ENCODE results near the gene PTPRM. TPM values are rescaled to one million over a fixed set of nuclear protein-coding genes. Genes with fewer than 3 reads are reported as not detected.

The PTPRM gene
- total and polyA plus RNA-seq, 4 donors: 9.2 to 23.0 (median 12.7) TPM

- Histone ChIP-seq H3K36me3 (ENCODE audit: control insufficient read depth in 4 of 4, insufficient read depth in 3 of 4, low read depth in 1 of 4, low read length in 3 of 4) (no peaks in the 10 kb centered on the region), H3K27ac (ENCODE audit: low read depth in 1 of 2, low read length in 2 of 2) (no peak overlapping the region), H3K4me3 (ENCODE audit: low read depth in 1 of 3, low read length in 3 of 3) (no peak overlapping the region), H3K9me3 (ENCODE audit: control insufficient read depth in 4 of 4, low read length in 3 of 4) (peaks cover 0 to 6% (median 2%) of the 10 kb centered on the region in 4 donors), H3K9ac (ENCODE audit: low read depth in 1 of 2, low read length in 2 of 2) (no peak overlapping the region), H3K27me3 (ENCODE audit: control insufficient read depth in 4 of 4, insufficient read depth in 4 of 4, low read length in 3 of 4) (no peaks in the 10 kb centered on the region), H3K4me1 (ENCODE audit: control insufficient read depth in 4 of 4, insufficient read depth in 4 of 4, low read length in 3 of 4) (no peaks in the 10 kb centered on the region)
- WGBS: 0% methylated on average over 1 of the region's 1 CpG
- DNase-seq (ENCODE audit: low spot score): no peak
- TF ChIP-seq FOXA1 (IDR thresholded peaks at IDR 0.05): no peak
- no peak for TF ChIP-seq SP1 (IDR thresholded peaks at IDR 0.05)
- TF ChIP-seq YY1 (IDR thresholded peaks at IDR 0.05): no peak
- no peak for TF ChIP-seq HNF4G (IDR thresholded peaks at IDR 0.05)
- no peak for TF ChIP-seq ZBTB33 (IDR thresholded peaks at IDR 0.05)
- no peak for TF ChIP-seq EGR1 (IDR thresholded peaks at IDR 0.05; ENCODE audit: low read depth in 2 of 2)
- no peak for TF ChIP-seq NR2F2 (IDR thresholded peaks at IDR 0.05)
Observed at GRCh38 chr18:8097927-8098326, 530.8 kb downstream of the PTPRM start.

- Histone ChIP-seq H3K4me3 (ENCODE audit: low read depth in 1 of 3, low read length in 3 of 3) (no peak overlapping the region), H3K4me1 (ENCODE audit: control insufficient read depth in 4 of 4, insufficient read depth in 4 of 4, low read length in 3 of 4) (no peaks in the 10 kb centered on the region), H3K9me3 (ENCODE audit: control insufficient read depth in 4 of 4, low read length in 3 of 4) (peaks cover 2 to 10% (median 3%) of the 10 kb centered on the region in 4 donors), H3K36me3 (ENCODE audit: control insufficient read depth in 4 of 4, insufficient read depth in 3 of 4, low read depth in 1 of 4, low read length in 3 of 4) (no peaks in the 10 kb centered on the region), H3K27ac (ENCODE audit: low read depth in 1 of 2, low read length in 2 of 2) (no peak overlapping the region), H3K27me3 (ENCODE audit: control insufficient read depth in 4 of 4, insufficient read depth in 4 of 4, low read length in 3 of 4) (no peaks in the 10 kb centered on the region), H3K9ac (ENCODE audit: low read depth in 1 of 2, low read length in 2 of 2) (no peak overlapping the region)
- DNase-seq (ENCODE audit: low spot score): no peak
- 93% methylated on average over 4 of the region's 4 CpGs for WGBS
- TF ChIP-seq HNF4A (conservative IDR thresholded peaks at IDR 0.05) (no peak), FOXA2 (IDR thresholded peaks at IDR 0.05) (no peak), REST (IDR thresholded peaks at IDR 0.05) (no peak), ZBTB33 (IDR thresholded peaks at IDR 0.05) (no peak), GABPA (IDR thresholded peaks at IDR 0.05 in 1 of 2, conservative IDR thresholded peaks at IDR 0.05 in 1 of 2) (no peak), JUND (IDR thresholded peaks at IDR 0.05) (no peak), RXRA (IDR thresholded peaks at IDR 0.05) (no peak), HNF4G (IDR thresholded peaks at IDR 0.05) (no peak), TAF1 (conservative IDR thresholded peaks at IDR 0.05) (no peak), ATF3 (IDR thresholded peaks at IDR 0.05) (no peak), RAD21 (IDR thresholded peaks at IDR 0.05) (no peak)
Observed at GRCh38 chr18:8106603-8107002, 539.5 kb downstream of the PTPRM start.
